Spinal cord (tissue), 10 donors: ENCODE measurements around the gene HDDC3. TPM values are rescaled to one million over a fixed set of nuclear protein-coding genes. Genes with fewer than 3 reads are reported as not detected.
A peak's percentile ranks its signal among the peaks of the same experiment; 100 is the strongest.
"Not testable (repeated sequence)": the region's sequence is repeated elsewhere in the genome, so short reads cannot be mapped to it uniquely, and the experiment has no call there.

Experiments
- DNase-seq, 6 donors: peaks; one replicate each; pipeline versions ENCODE4 v3.0.0 to v3.0.0-alpha.2; 2013 to 2015; ENCODE audit warnings: low spot score in 6 of 6, low read depth in 4 of 6
- H3K27ac ChIP-seq: one replicate; pipeline ENCODE4 v1.5.1; 2013; ENCODE audit warnings: low read depth, low read length, control low read depth
- H3K27me3 ChIP-seq: one replicate; pipeline ENCODE4 v1.6.1; 2013; ENCODE audit warnings: low read length; ENCODE audit not compliant: control insufficient read depth, insufficient read depth
- H3K36me3 ChIP-seq: one replicate; pipeline ENCODE4 v1.6.1; 2013; ENCODE audit warnings: low read length; ENCODE audit not compliant: control insufficient read depth, insufficient read depth
- H3K4me1 ChIP-seq: one replicate; pipeline ENCODE4 v1.6.1; 2013; ENCODE audit warnings: low read length; ENCODE audit not compliant: control insufficient read depth, insufficient read depth
- H3K4me3 ChIP-seq: one replicate; pipeline ENCODE4 v1.5.1; 2013; ENCODE audit warnings: low read depth, low read length, control low read depth
- H3K9me3 ChIP-seq: one replicate; pipeline ENCODE4 v1.6.1; 2013; ENCODE audit warnings: low read length; ENCODE audit not compliant: control insufficient read depth, insufficient read depth
- WGBS: methylation state at CpG from one replicate; pipeline ENCODE4 v1.1.5; 2013; ENCODE audit warnings: missing lambda C conversion rate; ENCODE audit not compliant: insufficient coverage; 5-methylcytosine and 5-hydroxymethylcytosine counted together
- polyA plus RNA-seq, 2 donors: library from polyadenylated mRNA; unstranded; fragments of 120-200 nt; gene quantifications; one replicate each; pipeline ENCODE4 v1.2.1, GENCODE V29; 2013; ENCODE audit not compliant: insufficient read length in 2 of 2
- total RNA-seq, 2 donors: library from RNA; depleted of rRNA in 1 of 2; stranded (reverse); fragments of 120-200 nt in 1 of 2; fragments of >200 nt in 1 of 2; gene quantifications; one replicate each; pipeline versions ENCODE4 v1.2.3 to v1.2.4, GENCODE V29; 2013 to 2014
- donor health status: healthy.

Gene HDDC3
- total and polyA plus RNA-seq, 4 donors, result 7.6 to 21.7 (median 15.0) TPM

DNA sequence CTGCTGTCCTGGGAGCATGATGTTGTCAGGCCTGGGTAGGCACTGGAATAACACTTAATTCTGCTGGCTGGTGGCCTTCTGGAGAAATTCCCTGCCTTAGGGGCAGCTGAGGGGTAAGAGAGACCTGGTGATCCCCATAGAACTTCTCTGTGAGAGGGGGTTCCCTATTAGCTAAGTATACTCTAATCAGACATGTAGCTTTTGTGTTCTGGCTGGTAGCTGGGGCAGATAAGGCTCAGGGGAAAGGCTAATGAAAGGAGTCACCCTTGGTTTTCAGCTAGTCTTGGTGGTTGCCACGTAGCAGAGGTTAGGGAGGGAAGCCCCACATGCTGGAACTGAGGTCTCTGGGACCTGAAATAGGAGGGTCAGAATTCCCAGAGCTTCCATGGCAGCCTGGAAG lies 952 bp upstream of the HDDC3 start:
- H3K9me3 ChIP-seq, result no peaks in the 10 kb centered on the region
- no peak overlapping the region for H3K4me3 ChIP-seq
- H3K4me1 ChIP-seq, result peaks cover 66% of the 10 kb centered on the region
- no peaks in the 10 kb centered on the region for H3K27me3 ChIP-seq
- peaks cover 16% of the 10 kb centered on the region for H3K36me3 ChIP-seq
- no peak overlapping the region for H3K27ac ChIP-seq
- WGBS, result 91% methylated on average over 1 of the region's 1 CpG
- DNase-seq, result no peak

GRCh38 chr15:90932660-90932991 lies 277 bp upstream of the HDDC3 start:
- 0% methylated on average over 4 of the region's 5 CpGs for WGBS
- DNase-seq, result no peak
- peak overlapping the region; percentile 38 for H3K27ac ChIP-seq
- H3K9me3 ChIP-seq, result no peaks in the 10 kb centered on the region
- H3K36me3 ChIP-seq, result peaks cover 12% of the 10 kb centered on the region
- H3K4me3 ChIP-seq, result peak overlapping the region; percentile 74
- H3K4me1 ChIP-seq, result peaks cover 66% of the 10 kb centered on the region
- no peaks in the 10 kb centered on the region for H3K27me3 ChIP-seq

DNA sequence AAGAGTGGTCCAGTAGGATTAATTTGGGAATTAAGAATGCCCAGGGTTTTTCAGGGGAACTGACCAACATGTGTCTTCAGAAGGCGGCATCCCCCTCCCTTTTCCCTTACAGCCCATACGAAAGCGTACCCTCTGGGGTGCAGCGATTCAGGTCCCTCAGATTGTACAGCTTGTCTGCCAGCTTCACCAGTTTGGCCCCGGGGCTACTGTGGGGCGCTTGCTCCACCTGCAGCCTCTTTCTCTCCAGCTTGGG lies 848 bp downstream of the HDDC3 start:
- Histone ChIP-seq H3K36me3 (peaks cover 7% of the 10 kb centered on the region), H3K27me3 (no peaks in the 10 kb centered on the region), H3K4me3 (no peak overlapping the region), H3K4me1 (peaks cover 57% of the 10 kb centered on the region), H3K9me3 (no peaks in the 10 kb centered on the region), H3K27ac (peak overlapping the region; percentile 38)
- no peak for DNase-seq
- WGBS, result 39% methylated on average over 6 of the region's 6 CpGs

DNA sequence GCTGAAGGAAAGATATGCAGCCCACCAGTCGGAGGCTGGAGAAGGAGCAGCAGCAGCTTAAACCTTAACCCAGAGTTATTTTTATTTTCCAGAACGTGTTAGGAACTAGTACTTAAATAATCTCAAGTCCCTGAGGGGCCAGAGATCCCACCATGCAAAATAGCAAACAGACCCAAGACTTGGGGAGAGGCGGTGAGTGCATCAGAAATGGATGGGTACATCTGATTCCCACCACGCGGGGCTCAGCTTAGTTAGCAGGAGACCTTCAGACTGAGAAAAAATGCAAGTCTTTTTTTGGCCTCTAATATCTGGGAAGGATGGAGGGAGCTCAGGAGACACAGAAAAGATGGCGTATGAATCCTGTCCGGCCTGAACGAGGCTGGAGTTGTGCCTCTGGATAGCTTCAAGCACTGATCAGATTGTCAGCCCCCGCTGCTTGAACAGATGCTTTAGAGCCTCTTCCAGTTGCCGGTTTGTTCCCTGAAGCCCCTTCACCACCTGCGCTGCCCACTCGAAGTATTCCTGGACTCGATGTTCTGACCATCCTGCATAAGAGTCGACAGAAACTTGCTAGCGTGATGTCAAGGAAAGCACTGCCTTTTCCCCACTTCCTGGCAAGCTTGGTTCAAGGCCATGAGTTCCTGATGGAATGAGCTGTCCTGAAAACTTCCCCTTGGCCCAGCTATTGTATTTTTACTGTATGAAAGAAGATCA lies 1.3 kb downstream of the HDDC3 start:
- Histone ChIP-seq H3K4me1 (peaks cover 53% of the 10 kb centered on the region), H3K36me3 (peaks cover 2% of the 10 kb centered on the region), H3K27me3 (no peaks in the 10 kb centered on the region), H3K27ac (peak overlapping the region; percentile 76), H3K4me3 (no peak overlapping the region), H3K9me3 (no peaks in the 10 kb centered on the region)
- WGBS, result 88% methylated on average over 13 of the region's 15 CpGs
- DNase-seq, result no peak

DNA sequence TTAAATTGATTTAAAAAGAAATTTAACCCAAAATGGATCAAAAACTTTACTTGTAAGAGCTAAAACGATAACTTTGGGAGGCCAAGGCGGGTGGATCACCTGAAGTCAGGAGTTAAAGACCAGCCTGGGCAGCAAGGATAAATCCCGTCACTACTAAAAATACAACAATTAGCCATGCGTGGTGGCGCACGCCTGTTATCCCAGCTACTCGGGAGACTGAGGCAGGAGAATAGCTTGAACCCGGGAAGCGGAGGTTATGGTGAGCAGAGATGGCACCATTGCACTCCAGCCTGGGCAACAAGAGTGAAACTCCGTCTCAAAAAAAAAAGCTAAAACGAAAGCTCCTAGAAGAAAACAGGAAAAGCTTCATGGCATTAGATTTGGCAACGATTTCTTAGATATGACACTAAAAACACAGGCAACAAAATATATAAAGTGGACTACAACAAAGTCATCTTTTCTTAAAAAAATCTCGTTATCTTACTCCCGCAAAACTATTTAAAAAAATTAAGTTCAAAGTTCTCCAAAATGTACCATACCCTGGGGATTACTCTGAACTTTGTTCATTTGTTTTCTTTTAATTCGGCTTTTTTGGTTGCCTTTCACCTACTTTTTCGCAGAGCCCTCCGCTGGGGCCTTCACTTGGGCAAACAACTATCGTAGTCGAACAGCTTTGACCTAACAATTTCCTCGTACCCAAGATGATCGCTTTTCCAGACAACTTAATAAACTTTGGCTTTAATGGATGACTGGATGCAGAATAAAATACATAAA lies 2.9 kb downstream of the HDDC3 start:
- DNase-seq, result no peak
- no peaks in the 10 kb centered on the region for H3K9me3 ChIP-seq
- no peaks in the 10 kb centered on the region for H3K27me3 ChIP-seq
- H3K4me1 ChIP-seq, result peaks cover 42% of the 10 kb centered on the region
- H3K4me3 ChIP-seq, result peak overlapping the region; percentile 71
- 84% methylated on average over 13 of the region's 21 CpGs for WGBS
- no peaks in the 10 kb centered on the region for H3K36me3 ChIP-seq
- peak overlapping the region; percentile 76 for H3K27ac ChIP-seq

DNA sequence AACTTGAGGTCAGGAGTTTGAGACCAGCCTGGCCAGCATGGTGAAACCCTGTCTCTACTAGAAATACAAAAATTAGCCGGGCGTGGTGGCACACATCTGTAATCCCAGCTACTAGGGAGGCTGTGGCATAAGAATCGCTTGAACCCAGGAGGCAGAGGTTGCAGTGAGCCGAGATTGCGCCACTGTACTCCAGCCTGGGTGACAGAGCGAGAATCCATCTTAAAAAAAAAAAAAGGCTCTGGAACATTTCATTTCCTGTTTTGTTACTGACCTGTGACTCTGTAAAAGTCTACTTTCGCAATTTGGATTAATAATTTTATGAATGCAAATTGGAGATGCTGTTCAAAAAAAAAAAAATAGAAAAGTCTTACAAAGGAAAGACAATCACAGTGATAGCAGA lies 4.2 kb downstream of the HDDC3 start:
- WGBS, result 98% methylated on average over 5 of the region's 7 CpGs
- H3K27ac ChIP-seq, H3K4me3 ChIP-seq, H3K9me3 ChIP-seq, DNase-seq, H3K27me3 ChIP-seq, H3K36me3 ChIP-seq: not testable (repeated sequence)
- peaks cover 35% of the 10 kb centered on the region for H3K4me1 ChIP-seq

- DNase-seq, H3K4me3 ChIP-seq, H3K36me3 ChIP-seq, H3K9me3 ChIP-seq, H3K27me3 ChIP-seq, H3K27ac ChIP-seq: not testable (repeated sequence)
- 98% methylated on average over 6 of the region's 10 CpGs for WGBS
- H3K4me1 ChIP-seq, result peaks cover 26% of the 10 kb centered on the region
Observed at GRCh38 chr15:90926766-90927165, 5.6 kb downstream of the HDDC3 start.

- no peaks in the 10 kb centered on the region for H3K9me3 ChIP-seq
- H3K36me3 ChIP-seq, result peaks cover 13% of the 10 kb centered on the region
- no peak for DNase-seq
- H3K27me3 ChIP-seq, result no peaks in the 10 kb centered on the region
- peaks cover 3% of the 10 kb centered on the region for H3K4me1 ChIP-seq
- no peak overlapping the region for H3K27ac ChIP-seq
- H3K4me3 ChIP-seq, result no peak overlapping the region
- 86% methylated on average over 4 of the region's 5 CpGs for WGBS
Observed at GRCh38 chr15:90924375-90924774, 8.0 kb downstream of the HDDC3 start.

- H3K4me1 ChIP-seq, H3K9me3 ChIP-seq, H3K4me3 ChIP-seq, DNase-seq, H3K27me3 ChIP-seq, H3K27ac ChIP-seq: not testable (repeated sequence)
- WGBS, result 98% methylated on average over 6 of the region's 7 CpGs
- H3K36me3 ChIP-seq, result peaks cover 28% of the 10 kb centered on the region
Observed at GRCh38 chr15:90922712-90923322, 9.5 kb downstream of the HDDC3 start.

GRCh38 chr15:90921887-90922286 lies 10.5 kb downstream of the HDDC3 start:
- DNase-seq, result no peak
- no peak overlapping the region for H3K27ac ChIP-seq
- H3K9me3 ChIP-seq, result no peaks in the 10 kb centered on the region
- no peak overlapping the region for H3K4me3 ChIP-seq
- H3K4me1 ChIP-seq, result no peaks in the 10 kb centered on the region
- whole genome bisulfite sequencing, result 100% methylated on average over 1 of the region's 4 CpGs
- no peaks in the 10 kb centered on the region for H3K27me3 ChIP-seq
- H3K36me3 ChIP-seq, result peaks cover 38% of the 10 kb centered on the region
